ENCODE data around the gene C11orf24. TPM values are rescaled to one million over a fixed set of nuclear protein-coding genes. Genes with fewer than 3 reads are reported as not detected.

C11orf24 gene
- total and polyA plus RNA-seq, 10 of the 15 experiments (the other 5 are each of a cell fraction or from before 2014, with no cell fraction given): 4.3 to 104 (median 41.4) TPM

- H3K9ac ChIP-seq (ENCODE audit: control insufficient read depth, insufficient read depth, low read length): no peak overlapping the region
- 100% methylated on average over 2 of the region's 2 CpGs for WGBS (ENCODE audit: insufficient coverage, insufficient replicate concordance, low lambda C conversion rate, missing lambda C conversion rate)
- RAD21 ChIA-PET (ENCODE audit: unreplicated experiment): no interaction called here
- H3K27ac ChIP-seq (ENCODE audit: control insufficient read depth, insufficient read depth): no peak overlapping the region
- SMC1A ChIA-PET (ENCODE audit: uncharacterized antibody, unreplicated experiment): no interaction called here
- no peaks in the 10 kb centered on the region for H3K79me2 ChIP-seq (ENCODE audit: control insufficient read depth, insufficient read depth, low read length)
- H3K4me1 ChIP-seq (ENCODE audit: control insufficient read depth, insufficient read depth, low read length): peaks cover 3% of the 10 kb centered on the region; the same call in 1 of the 2 replicates
- no peaks in the 10 kb centered on the region for H4K20me1 ChIP-seq (ENCODE audit: control insufficient read depth, insufficient read depth)
- no peak overlapping the region for H2AFZ ChIP-seq (ENCODE audit: control insufficient read depth, low read depth, low read length)
- FAIRE-seq: no peak
- no peak for DNase-seq (ENCODE audit: low read depth, low spot score)
- in situ Hi-C loops (cut with MboI) (no loop called here), intact Hi-C loops (cut with micrococcal nuclease; ENCODE audit: unreplicated experiment) (no loop called here)
- no peak overlapping the region for H3K4me3 ChIP-seq
- H3K36me3 ChIP-seq (ENCODE audit: control insufficient read depth in 2 of 2, insufficient read depth in 2 of 2, low read length in 1 of 2): no peaks in the 10 kb centered on the region
- H3K27me3 ChIP-seq (replicated peaks in 1 of 2; ENCODE audit: control insufficient read depth in 2 of 2, insufficient read depth in 2 of 2, low read length in 1 of 2): no peaks in the 10 kb centered on the region
- peaks cover 10% of the 10 kb centered on the region; the same call in 2 of the 3 replicates for H3K9me3 ChIP-seq (replicated peaks; ENCODE audit: control insufficient read depth, insufficient read depth, low read length)
- BruUV-seq (replicated peaks): no TSS peak
- no peak overlapping the region for H3K4me2 ChIP-seq (ENCODE audit: control insufficient read depth, insufficient read depth)
- CTCF ChIA-PET: interaction anchor here (1.1 kb wide), 1 partner anchor 32 kb away, joined by 4 read pairs; no protein-coding TSS in a partner anchor
- no peak for ATAC-seq
- POLR2A ChIA-PET: interaction anchor here (1.0 to 1.6 kb wide), 2 partner anchors 15 to 23 kb away, joined by 3 to 5 read pairs; no protein-coding TSS in a partner anchor
- TF ChIP-seq YBX1 (IDR thresholded peaks at IDR 0.05): no peak
- no peak for TF ChIP-seq CHD4 (IDR thresholded peaks at IDR 0.05)
- TF ChIP-seq SUZ12 (IDR thresholded peaks at IDR 0.05; ENCODE audit: unreplicated experiment): no peak
- no peak for TF ChIP-seq ETV6 (conservative IDR thresholded peaks at IDR 0.05 in 1 of 2, IDR thresholded peaks at IDR 0.05 in 1 of 2; ENCODE audit: borderline replicate concordance in 1 of 2, low read depth in 1 of 2)
- no peak for TF ChIP-seq ZNF274 (IDR thresholded peaks at IDR 0.05; ENCODE audit: insufficient read depth, insufficient read length)
- no peak for TF ChIP-seq BCL3 (IDR thresholded peaks at IDR 0.05; ENCODE audit: borderline replicate concordance, insufficient read depth, low read depth, low read length, poor library complexity, severe bottlenecking)
- no peak for TF ChIP-seq TAF1 (IDR thresholded peaks at IDR 0.05; ENCODE audit: borderline replicate concordance, low read depth, low read length)
- TF ChIP-seq RELA (IDR thresholded peaks at IDR 0.05; ENCODE audit: borderline replicate concordance, partially characterized antibody): no peak
- no peak for TF ChIP-seq IKZF2 (IDR thresholded peaks at IDR 0.05)
- no peak for TF ChIP-seq TCF7 (IDR thresholded peaks at IDR 0.05; ENCODE audit: borderline replicate concordance)
- no peak for TF ChIP-seq ZSCAN29 (IDR thresholded peaks at IDR 0.05)
- TF ChIP-seq MXI1 (IDR thresholded peaks at IDR 0.05; ENCODE audit: low read depth, low read length): no peak
- no peak for TF ChIP-seq CBFB (IDR thresholded peaks at IDR 0.05; ENCODE audit: low read depth)
- TF ChIP-seq MAX (IDR thresholded peaks at IDR 0.05; ENCODE audit: low read depth, low read length): no peak
- TF ChIP-seq CTCF (IDR thresholded peaks at IDR 0.05 in 2 of 3, conservative IDR thresholded peaks at IDR 0.05 in 1 of 3; ENCODE audit: control insufficient read depth in 2 of 3, extremely low read depth in 1 of 3, insufficient read depth in 1 of 3, low read depth in 3 of 3, low read length in 3 of 3): no peak
- TF ChIP-seq CUX1 (IDR thresholded peaks at IDR 0.05; ENCODE audit: insufficient replicate concordance, low read depth, low read length): no peak
- TF ChIP-seq CHD1 (IDR thresholded peaks at IDR 0.05; ENCODE audit: low read depth, low read length): no peak
Measured at GRCh38 chr11:68289456-68289855, 17.7 kb upstream of the C11orf24 start.
